CD4-positive, alpha-beta T cell (primary cell): ENCODE measurements around the gene C14orf119. TPM values are rescaled to one million over a fixed set of nuclear protein-coding genes. Genes with fewer than 3 reads are reported as not detected.

Source experiments
- ATAC-seq: fragments of 200-7000 bp; cut with Tn5 transposase; one replicate; pipeline ENCODE4 v1.10.0; 2022; ENCODE audit warnings: mild to moderate bottlenecking; ENCODE audit not compliant: poor library complexity
- CTCF ChIA-PET: fragments of 350-600 bp; sonication (Branson Sonifier 250); formaldehyde crosslinking; loops from one replicate; lab custom pipeline; 2021; ENCODE audit warnings: antibody characterized with exemption, inconsistent platforms; lab: Charles Lee
- POLR2A ChIA-PET: fragments of 350-600 bp; sonication (Branson Sonifier 250); formaldehyde crosslinking; loops from one replicate; lab custom pipeline; 2021; ENCODE audit warnings: antibody characterized with exemption, inconsistent platforms; lab: Charles Lee
- DNase-seq, 14 experiments: peaks; one replicate each; pipeline ENCODE4 v3.0.0-alpha.2; 2013 to 2020; ENCODE audit warnings: mixed read lengths in 2 of 14
- H3K27ac ChIP-seq, 2 donors: one replicate each; pipeline versions ENCODE4 v1.5.1 to v1.7.0; 2013; ENCODE audit warnings: low read length in 2 of 2, low read depth in 1 of 2, mild to moderate bottlenecking in 1 of 2
- H3K27me3 ChIP-seq, 2 experiments: 1 replicate in 1 of 2; 2 replicates in 1 of 2; pipeline versions ENCODE4 v1.6.1 to v1.7.0; 2013; ENCODE audit warnings: low read length in 2 of 2, control low read depth in 1 of 2, mild to moderate bottlenecking in 1 of 2, moderate library complexity in 1 of 2; ENCODE audit not compliant: insufficient read depth in 2 of 2, control insufficient read depth in 1 of 2
- H3K36me3 ChIP-seq: one replicate; pipeline ENCODE4 v1.6.1; 2013; ENCODE audit warnings: low read length, control low read depth; ENCODE audit not compliant: insufficient read depth
- H3K4me1 ChIP-seq: one replicate; pipeline ENCODE4 v1.6.1; 2013; ENCODE audit warnings: low read length, control low read depth; ENCODE audit not compliant: insufficient read depth
- H3K4me3 ChIP-seq: one replicate; pipeline ENCODE4 v1.5.1; 2013; ENCODE audit warnings: mild to moderate bottlenecking, low read length, moderate library complexity
- H3K9me3 ChIP-seq, 2 experiments: 1 replicate in 1 of 2; 2 replicates in 1 of 2; pipeline versions ENCODE4 v1.6.1 to v1.7.0; 2013; ENCODE audit warnings: low read length in 2 of 2, mild to moderate bottlenecking in 2 of 2, control low read depth in 1 of 2, moderate library complexity in 1 of 2; ENCODE audit not compliant: control insufficient read depth in 1 of 2, insufficient read depth in 1 of 2
- H3K27ac Mint-ChIP-seq: one replicate; pipeline ENCODE4 v1.8.0; 2020; ENCODE audit warnings: mixed read lengths
- H3K27me3 Mint-ChIP-seq: one replicate; pipeline ENCODE4 v1.8.0; 2021; ENCODE audit warnings: mixed read lengths
- H3K36me3 Mint-ChIP-seq: one replicate; pipeline ENCODE4 v1.8.0; 2021; ENCODE audit warnings: low read depth, mixed read lengths
- H3K4me1 Mint-ChIP-seq: one replicate; pipeline ENCODE4 v1.8.0; 2021; ENCODE audit warnings: low read depth, mixed read lengths
- H3K4me3 Mint-ChIP-seq: one replicate; pipeline ENCODE4 v1.8.0; 2020; ENCODE audit warnings: mild to moderate bottlenecking, mixed read lengths
- H3K9me3 Mint-ChIP-seq: one replicate; pipeline ENCODE4 v1.8.0; 2020; ENCODE audit warnings: mixed read lengths
- intact Hi-C, 2 experiments: fragments of 100-400 bp; cut with DNase I in 1 of 2; cut with micrococcal nuclease in 1 of 2; formaldehyde crosslinking; loops; one replicate each; pipeline versions ENCODE4 v1.15.1 to v1.9.0; 2023 to 2025; cut with DNase I, micrococcal nuclease
- total RNA-seq, 174 experiments: library from RNA in 2 of 174; stranded (reverse) in 2 of 174; gene quantifications; one replicate each; pipeline ENCODE4 v1.2.3 and lab custom pipeline; 2021 to 2026
- TF ChIP-seq, protein P1 (sequence below): fragments of 200-600 bp; IDR thresholded peaks from one replicate; pipeline ENCODE4 v1.8.0; 2022; ENCODE audit warnings: antibody characterized with exemption, mild to moderate bottlenecking

C14orf119 gene
- total RNA-seq, 2 experiments from 2014 or later = 3.1 to 3.9 TPM

- ChIA-PET CTCF (interaction anchor here (2.9 kb wide), 1 partner anchor 68 kb away, joined by 29 read pairs; no protein-coding TSS in a partner anchor), POLR2A (interaction anchor here (1.0 to 6.1 kb wide), 5 partner anchors 17 to 203 kb away, joined by 3 to 135 read pairs (median 15); partner anchors contain the start of genes ACIN1, C14orf119, HAUS4 and PABPN1)
- no peaks in the 10 kb centered on the region for H3K36me3 Mint-ChIP-seq
- ATAC-seq = no peak
- peaks cover 57% of the 10 kb centered on the region for H3K4me1 ChIP-seq
- H3K27ac ChIP-seq = peak within 1 kb of the TSS; percentile 55 to 80
- no peaks in the 10 kb centered on the region for H3K36me3 ChIP-seq
- no peaks in the 10 kb centered on the region for H3K27me3 Mint-ChIP-seq
- TF ChIP-seq, protein P1, sequence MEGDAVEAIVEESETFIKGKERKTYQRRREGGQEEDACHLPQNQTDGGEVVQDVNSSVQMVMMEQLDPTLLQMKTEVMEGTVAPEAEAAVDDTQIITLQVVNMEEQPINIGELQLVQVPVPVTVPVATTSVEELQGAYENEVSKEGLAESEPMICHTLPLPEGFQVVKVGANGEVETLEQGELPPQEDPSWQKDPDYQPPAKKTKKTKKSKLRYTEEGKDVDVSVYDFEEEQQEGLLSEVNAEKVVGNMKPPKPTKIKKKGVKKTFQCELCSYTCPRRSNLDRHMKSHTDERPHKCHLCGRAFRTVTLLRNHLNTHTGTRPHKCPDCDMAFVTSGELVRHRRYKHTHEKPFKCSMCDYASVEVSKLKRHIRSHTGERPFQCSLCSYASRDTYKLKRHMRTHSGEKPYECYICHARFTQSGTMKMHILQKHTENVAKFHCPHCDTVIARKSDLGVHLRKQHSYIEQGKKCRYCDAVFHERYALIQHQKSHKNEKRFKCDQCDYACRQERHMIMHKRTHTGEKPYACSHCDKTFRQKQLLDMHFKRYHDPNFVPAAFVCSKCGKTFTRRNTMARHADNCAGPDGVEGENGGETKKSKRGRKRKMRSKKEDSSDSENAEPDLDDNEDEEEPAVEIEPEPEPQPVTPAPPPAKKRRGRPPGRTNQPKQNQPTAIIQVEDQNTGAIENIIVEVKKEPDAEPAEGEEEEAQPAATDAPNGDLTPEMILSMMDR = no peak
- H3K4me3 Mint-ChIP-seq = peak within 1 kb of the TSS; percentile 80
- no peaks in the 10 kb centered on the region for H3K27me3 ChIP-seq
- DNase-seq = peak in 4 of 14 experiments; percentile 8 to 44 (median 22)
- no peaks in the 10 kb centered on the region for H3K9me3 ChIP-seq
- H3K27ac Mint-ChIP-seq = peak within 1 kb of the TSS; percentile 94
- intact Hi-C loops = loop anchor here in 1 of 2 experiments (2.0 kb wide), 1 partner anchor 22 kb away; no protein-coding TSS in a partner anchor
- H3K9me3 Mint-ChIP-seq = no peaks in the 10 kb centered on the region
- peak within 1 kb of the TSS; percentile 7 for H3K4me3 ChIP-seq
- peaks cover 61% of the 10 kb centered on the region for H3K4me1 Mint-ChIP-seq
Observed at GRCh38 chr14:23118506-23119362, 23.4 kb downstream of the C14orf119 start, which contains the start of gene CEBPE. Gene CEBPE, minus strand, starts transcription at chr14:23119255. Its CDS starts 164 bp downstream, at chr14:23119091.

DNA sequence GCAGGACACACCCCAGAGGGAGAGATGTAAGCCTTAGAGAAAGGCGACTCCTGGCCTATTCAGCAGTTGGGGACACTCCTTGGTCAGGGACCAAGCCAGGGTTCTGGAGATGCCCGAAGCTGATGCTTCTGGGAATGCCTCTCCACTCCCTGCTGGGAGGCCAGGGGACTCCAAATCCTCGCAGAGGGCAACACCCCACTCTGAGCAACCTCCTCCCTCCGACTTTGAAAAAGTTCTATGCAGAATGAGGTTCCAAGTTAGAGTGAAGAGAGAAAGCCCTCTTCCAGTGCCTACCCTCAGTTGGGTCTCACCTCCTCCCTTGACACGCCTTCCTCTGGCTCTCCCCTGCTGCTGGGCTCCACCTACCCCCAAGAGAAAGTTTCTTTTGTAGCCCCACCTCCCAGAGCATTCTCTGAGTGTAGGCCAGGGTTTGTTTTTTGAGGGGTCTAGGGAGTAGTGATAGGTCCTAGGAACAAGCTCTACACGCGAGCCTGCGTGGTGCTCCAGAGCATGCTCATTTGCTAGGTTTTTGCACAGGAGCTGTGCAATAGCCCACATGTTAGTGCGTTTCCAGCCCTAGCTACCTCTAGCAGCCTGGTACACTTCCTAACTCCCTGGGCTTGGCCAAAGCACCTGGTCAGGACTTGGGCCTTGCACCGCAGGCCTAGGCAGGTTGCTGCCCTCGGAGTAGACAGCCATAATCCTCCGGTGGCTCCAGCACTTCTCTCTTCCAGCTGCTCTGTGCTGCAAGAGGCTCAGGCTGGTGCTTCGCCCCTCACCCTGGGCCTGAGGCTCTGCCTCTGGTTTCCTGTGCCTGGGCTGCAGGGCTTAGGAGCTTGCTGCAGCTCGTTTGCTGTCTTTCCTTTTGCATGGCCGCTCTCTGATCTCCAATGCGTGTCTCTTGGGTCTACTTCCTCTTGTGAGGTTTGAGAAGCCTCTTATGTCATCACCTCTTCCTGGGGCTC is 24.3 kb downstream of the C14orf119 start:
- H3K9me3 Mint-ChIP-seq = no peaks in the 10 kb centered on the region
- ATAC-seq (peak; percentile 75), DNase-seq (peak; percentile 27 to 71 (median 50))
- intact Hi-C loops = loop anchor here (1.0 to 5.0 kb wide), 7 partner anchors 23 to 261 kb away; partner anchors contain the start of genes ACIN1 (in 1 of the 2), C14orf119 (in 1 of the 2) and PPP1R3E (in 1 of the 2)
- ChIA-PET POLR2A (interaction anchor here (0.6 to 6.1 kb wide), 16 partner anchors 17 to 353 kb away, joined by 3 to 135 read pairs (median 4); partner anchors contain the start of genes ACIN1, C14orf119, HAUS4 and OXA1L), CTCF (interaction anchor here (1.0 to 2.9 kb wide), 6 partner anchors 10 to 260 kb away, joined by 3 to 29 read pairs (median 9); no protein-coding TSS in a partner anchor)
- peak overlapping the region; percentile 80 for H3K4me3 Mint-ChIP-seq
- no peaks in the 10 kb centered on the region for H3K27me3 Mint-ChIP-seq
- peak overlapping the region; percentile 94 for H3K27ac Mint-ChIP-seq
- peak overlapping the region; percentile 7 for H3K4me3 ChIP-seq
- no peaks in the 10 kb centered on the region for H3K27me3 ChIP-seq
- no peaks in the 10 kb centered on the region for H3K9me3 ChIP-seq
- H3K27ac ChIP-seq = peak overlapping the region; percentile 51 to 80
- H3K36me3 Mint-ChIP-seq = no peaks in the 10 kb centered on the region
- H3K4me1 ChIP-seq = peaks cover 55% of the 10 kb centered on the region
- TF ChIP-seq, protein P1 = no peak
- H3K36me3 ChIP-seq = no peaks in the 10 kb centered on the region
- peaks cover 61% of the 10 kb centered on the region for H3K4me1 Mint-ChIP-seq
